Transverse colon (tissue), 4 donors: ENCODE measurements around the gene CRIP2.

ENCODE experiments used
- CTCF ChIP-seq, 5 experiments: fragments of 200-600 bp in 3 of 5; fragments of 450-650 bp in 2 of 5; sonication (generic) in 3 of 5; IDR thresholded peaks; 1 replicate in 2 of 5; 2 replicates in 3 of 5; pipeline ENCODE4 v1.5.1; 2016 to 2017; ENCODE audit warnings: antibody characterized with exemption in 5 of 5, inconsistent platforms in 3 of 5, mild to moderate bottlenecking in 2 of 5, moderate library complexity in 1 of 5
- POLR2A ChIP-seq: fragments of 450-650 bp; IDR thresholded peaks from one replicate; pipeline ENCODE4 v1.6.1; 2016; ENCODE audit warnings: antibody characterized with exemption, mild to moderate bottlenecking, moderate library complexity
- POLR2AphosphoS5 ChIP-seq, 3 donors: sonication (generic); formaldehyde crosslinking; IDR thresholded peaks; one replicate each; pipeline ENCODE4 v1.6.1; 2016; ENCODE audit warnings: antibody characterized with exemption in 3 of 3

GRCh38 chr14:105425823-105426247 is 48.8 kb upstream of the CRIP2 start:
- TF ChIP-seq CTCF (IDR thresholded peaks at IDR 0.05): no peak
- TF ChIP-seq POLR2A: no peak
- no peak for TF ChIP-seq POLR2AphosphoS5 (IDR thresholded peaks at IDR 0.05)
